Spleen (tissue), 7 donors: Measurements from ENCODE around the gene ARID5A.

Source experiments
- CTCF ChIP-seq, 11 experiments: fragments of 200-600 bp in 7 of 11; fragments of 450-650 bp in 4 of 11; sonication (generic) in 4 of 11; IDR thresholded peaks in 8 of 11; conservative IDR thresholded peaks in 3 of 11; 1 replicate in 7 of 11; 2 replicates in 4 of 11; pipeline versions ENCODE4 v1.4.0 to v1.8.0; 2016 to 2021; ENCODE audit warnings: antibody characterized with exemption in 11 of 11, inconsistent platforms in 4 of 11, mild to moderate bottlenecking in 1 of 11
- POLR2A ChIP-seq, 3 donors: fragments of 450-650 bp; IDR thresholded peaks; one replicate each; pipeline ENCODE4 v1.5.1; 2017; ENCODE audit warnings: antibody characterized with exemption in 3 of 3, mild to moderate bottlenecking in 1 of 3
- POLR2AphosphoS5 ChIP-seq, 3 donors: sonication (generic); formaldehyde crosslinking; IDR thresholded peaks; one replicate each; pipeline ENCODE4 v1.5.1; 2017; ENCODE audit warnings: antibody characterized with exemption in 3 of 3
- donor health status: DM: no; HTN: no; CAD: no; lungs with moderate emphysema.
- donor health status: DM: no; HTN: no; CAD: no.
- donor health status: DM: no; HTN: no; CAD: no.

- TF ChIP-seq POLR2AphosphoS5 (IDR thresholded peaks at IDR 0.05) (no peak), CTCF (IDR thresholded peaks at IDR 0.05 in 8 of 11, conservative IDR thresholded peaks at IDR 0.05 in 3 of 11) (no peak), POLR2A (IDR thresholded peaks at IDR 0.05) (no peak)
These were observed 40.4 kb upstream of the ARID5A start for GRCh38 chr2:96495982-96496629.
